Muscle of leg (tissue), 11 donors: ENCODE data around the gene PADI1. TPM values are rescaled to one million over a fixed set of nuclear protein-coding genes. Genes with fewer than 3 reads are reported as not detected.
A peak's percentile ranks its signal among the peaks of the same experiment; 100 is the strongest.

ENCODE experiments used
- DNase-seq: peaks from one replicate; pipeline ENCODE4 v3.0.0; 2013
- H3K27ac ChIP-seq: one replicate; pipeline ENCODE4 v1.5.1; 2013; ENCODE audit warnings: mild to moderate bottlenecking, low read length, control low read depth
- H3K27me3 ChIP-seq: one replicate; pipeline ENCODE4 v1.6.1; 2013; ENCODE audit warnings: low read length; ENCODE audit not compliant: control insufficient read depth, insufficient read depth
- H3K36me3 ChIP-seq: one replicate; pipeline ENCODE4 v1.6.1; 2013; ENCODE audit warnings: low read length; ENCODE audit not compliant: control insufficient read depth, insufficient read depth
- H3K4me1 ChIP-seq: one replicate; pipeline ENCODE4 v1.6.1; 2013; ENCODE audit warnings: low read length; ENCODE audit not compliant: control insufficient read depth, insufficient read depth
- H3K4me3 ChIP-seq: one replicate; pipeline ENCODE4 v1.5.1; 2013; ENCODE audit warnings: low read length, control low read depth
- H3K9me3 ChIP-seq: replicated peaks from 2 replicates; pipeline ENCODE4 v1.6.1; 2013; ENCODE audit warnings: low read depth, low read length; ENCODE audit not compliant: control insufficient read depth
- WGBS: methylation state at CpG from one replicate; pipeline ENCODE4 v1.1.5; 2013; ENCODE audit warnings: missing lambda C conversion rate; ENCODE audit not compliant: insufficient coverage; 5-methylcytosine and 5-hydroxymethylcytosine counted together
- polyA plus RNA-seq, 8 donors: library from polyadenylated mRNA; unstranded; fragments of 120-200 nt; gene quantifications; one replicate each; pipeline versions ENCODE4 v1.2.1 to v1.2.3, GENCODE V29; 2013; ENCODE audit warnings: inconsistent platforms in 1 of 8, low replicate concordance in 1 of 8; ENCODE audit not compliant: insufficient read length in 8 of 8, insufficient read depth in 1 of 8
- total RNA-seq: library from RNA; stranded (reverse); fragments of 120-200 nt; gene quantifications from one replicate; pipeline ENCODE4 v1.2.4, GENCODE V29; 2013

The PADI1 gene
- total and polyA plus RNA-seq, 9 donors, result 0.13 to 0.91 (median 0.29) TPM

- Histone ChIP-seq H3K27ac (no peak overlapping the region), H3K9me3 (no peaks in the 10 kb centered on the region), H3K27me3 (peaks cover 9% of the 10 kb centered on the region), H3K4me1 (no peaks in the 10 kb centered on the region), H3K36me3 (no peaks in the 10 kb centered on the region), H3K4me3 (no peak overlapping the region)
- no CpG with 5 or more reads among the region's 7 CpGs for WGBS
- DNase-seq, result no peak
These were observed 7.2 kb upstream of the PADI1 start for GRCh38 chr1:17197696-17198095.

GRCh38 chr1:17198476-17199258 lies 6.3 kb upstream of the PADI1 start:
- Histone ChIP-seq H3K27me3 (peaks cover 9% of the 10 kb centered on the region), H3K9me3 (no peaks in the 10 kb centered on the region)
- WGBS, result 63% methylated on average over 7 of the region's 9 CpGs

DNA sequence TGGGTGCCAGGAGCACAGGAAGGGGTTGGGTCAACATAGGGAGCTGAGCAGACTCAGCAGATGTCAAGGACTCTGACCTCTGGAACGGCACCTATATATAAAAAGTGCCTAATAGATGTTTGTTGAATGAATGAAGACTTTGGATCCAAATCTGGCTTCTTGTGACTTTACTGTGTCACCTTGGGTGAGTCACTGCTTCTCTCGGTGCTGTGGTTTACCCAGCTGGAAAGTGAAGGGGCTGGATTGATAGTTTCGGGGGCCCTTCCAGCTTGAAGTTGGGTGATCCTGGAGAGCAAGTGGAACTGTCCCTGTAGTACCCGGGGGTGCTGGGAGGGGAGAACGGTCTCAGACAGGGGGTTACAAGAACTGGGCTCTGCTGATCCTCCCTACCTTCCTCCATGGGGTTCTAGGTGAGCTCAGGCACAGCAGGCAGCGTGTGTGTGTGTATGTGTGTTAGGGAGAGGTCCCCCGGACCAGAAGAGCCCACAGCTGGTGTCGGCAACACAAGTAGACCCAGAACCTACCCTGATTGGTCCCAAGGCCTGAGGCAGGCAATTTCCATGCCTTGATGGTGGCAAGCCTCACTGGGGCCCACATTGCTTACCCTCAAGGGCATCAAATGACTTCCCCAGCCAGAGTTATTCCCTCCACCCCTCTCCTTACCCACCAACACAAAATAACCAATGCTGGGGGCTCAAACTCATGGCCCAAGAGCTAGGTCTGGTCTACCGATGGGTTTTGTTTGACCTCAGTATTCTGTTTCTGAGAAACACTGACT lies 5.5 kb upstream of the PADI1 start:
- Histone ChIP-seq H3K9me3 (no peaks in the 10 kb centered on the region), H3K36me3 (no peaks in the 10 kb centered on the region), H3K4me1 (no peaks in the 10 kb centered on the region), H3K4me3 (no peak overlapping the region), H3K27me3 (peaks cover 9% of the 10 kb centered on the region), H3K27ac (no peak overlapping the region)
- WGBS, result 72% methylated on average over 6 of the region's 9 CpGs
- DNase-seq, result no peak

More at GRCh38 chr1:17198476-17199258, 6.3 kb upstream of the PADI1 start:
- Histone ChIP-seq H3K36me3 (no peaks in the 10 kb centered on the region), H3K4me3 (no peak overlapping the region), H3K4me1 (no peaks in the 10 kb centered on the region), H3K27ac (no peak overlapping the region)
- DNase-seq, result no peak

DNA sequence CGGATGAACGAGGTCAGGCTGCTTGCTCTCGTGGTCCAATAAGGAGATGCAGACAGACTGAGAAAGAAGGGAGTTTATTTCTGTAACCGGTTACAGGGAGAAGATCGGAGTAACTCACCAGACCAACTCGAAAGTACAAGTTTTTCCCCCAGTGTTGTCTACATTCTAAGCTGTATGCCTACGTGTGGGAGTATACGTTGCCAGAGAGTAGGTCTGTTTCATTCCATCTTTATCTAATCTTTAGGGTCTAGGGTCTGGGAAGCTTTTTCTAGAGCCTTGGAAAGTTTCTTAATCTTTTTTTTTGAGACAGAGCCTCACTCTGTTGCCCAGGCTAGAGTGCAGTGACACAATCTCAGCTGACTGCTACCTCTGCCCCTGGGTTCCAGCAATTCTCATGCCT lies 4.7 kb upstream of the PADI1 start:
- 100% methylated on average over 1 of the region's 8 CpGs for WGBS
- Histone ChIP-seq H3K4me1 (no peaks in the 10 kb centered on the region), H3K27ac (no peak overlapping the region), H3K27me3 (peaks cover 12% of the 10 kb centered on the region), H3K4me3 (no peak overlapping the region), H3K36me3 (no peaks in the 10 kb centered on the region), H3K9me3 (no peaks in the 10 kb centered on the region)
- no peak for DNase-seq

DNA sequence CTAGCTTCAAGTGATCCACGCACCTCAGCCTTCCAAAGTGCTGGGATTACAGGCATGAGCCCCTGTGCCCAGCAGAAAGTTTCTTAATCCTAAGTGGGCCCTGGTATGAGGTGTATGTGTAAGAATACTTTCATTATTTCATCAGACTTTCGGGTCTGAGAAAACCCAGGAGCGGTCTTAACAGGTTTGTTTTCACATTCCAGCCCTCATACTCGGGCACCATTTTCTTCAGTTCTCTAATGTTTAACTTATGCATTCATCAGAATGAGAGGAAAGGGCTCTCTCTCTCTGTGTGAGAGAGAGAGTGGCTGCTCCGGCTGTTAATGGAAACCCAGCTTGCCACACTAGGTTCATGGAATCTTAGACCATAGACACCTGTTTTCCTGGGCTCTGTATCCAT lies 4.2 kb upstream of the PADI1 start:
- DNase-seq, result no peak
- Histone ChIP-seq H3K4me3 (no peak overlapping the region), H3K9me3 (no peaks in the 10 kb centered on the region), H3K27me3 (peaks cover 14% of the 10 kb centered on the region), H3K27ac (no peak overlapping the region), H3K36me3 (no peaks in the 10 kb centered on the region), H3K4me1 (no peaks in the 10 kb centered on the region)
- no CpG with 5 or more reads among the region's 5 CpGs for WGBS

- DNase-seq, result no peak
These were observed 3.5 kb upstream of the PADI1 start for GRCh38 chr1:17201201-17202021.

DNA sequence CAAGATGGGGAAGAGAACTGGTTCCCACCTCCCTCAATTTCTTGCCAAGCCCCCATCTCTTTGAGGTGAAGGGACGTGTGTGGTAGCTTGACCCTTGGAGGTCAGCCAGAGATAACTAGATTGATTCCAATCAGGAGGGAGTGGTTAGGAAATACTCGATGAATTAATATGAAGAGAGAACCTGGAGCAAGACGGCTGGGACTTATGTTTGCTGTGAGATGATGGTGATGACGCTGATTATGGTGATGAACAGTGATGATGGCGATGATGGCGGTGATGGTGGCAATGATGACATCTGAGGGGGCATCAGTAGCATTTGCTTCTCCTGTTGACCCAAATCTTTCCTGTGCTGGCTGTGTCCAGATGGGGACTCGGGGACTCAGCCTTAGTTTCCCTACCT lies 724 bp downstream of the PADI1 start:
- Histone ChIP-seq H3K36me3 (no peaks in the 10 kb centered on the region), H3K4me3 (no peak overlapping the region), H3K4me1 (peaks cover 2% of the 10 kb centered on the region), H3K9me3 (no peaks in the 10 kb centered on the region), H3K27me3 (peaks cover 8% of the 10 kb centered on the region), H3K27ac (no peak overlapping the region)
- DNase-seq, result no peak
- 92% methylated on average over 6 of the region's 7 CpGs for WGBS

More at GRCh38 chr1:17201201-17202021, 3.5 kb upstream of the PADI1 start:
- Histone ChIP-seq H3K4me3 (no peak overlapping the region), H3K27ac (no peak overlapping the region), H3K36me3 (no peaks in the 10 kb centered on the region), H3K27me3 (peaks cover 14% of the 10 kb centered on the region), H3K4me1 (no peaks in the 10 kb centered on the region), H3K9me3 (no peaks in the 10 kb centered on the region)
- WGBS, result 60% methylated on average over 2 of the region's 9 CpGs

DNA sequence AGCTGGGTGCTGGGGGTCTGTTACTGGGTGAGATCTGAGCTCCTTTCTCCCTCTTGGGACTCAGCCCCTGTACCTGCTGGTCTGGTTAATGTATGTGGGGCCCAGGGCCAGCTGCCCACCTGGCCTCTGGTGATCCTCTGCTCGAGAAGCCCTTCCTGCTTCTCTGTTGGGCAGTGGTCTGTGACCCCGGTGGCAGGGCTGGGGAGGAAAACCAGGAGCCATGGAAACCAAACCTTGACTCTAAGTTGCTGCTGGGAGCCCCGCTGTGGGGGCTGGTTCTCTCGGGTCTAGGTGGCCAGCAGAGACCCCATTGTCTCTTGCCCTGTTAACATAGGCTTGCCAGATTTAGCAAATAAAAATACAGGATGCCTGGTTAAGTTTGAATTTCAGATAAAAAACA lies 1.3 kb downstream of the PADI1 start:
- no peaks in the 10 kb centered on the region for H3K36me3 ChIP-seq
- H3K4me1 ChIP-seq, result peaks cover 2% of the 10 kb centered on the region
- H3K4me3 ChIP-seq, result no peak overlapping the region
- no peak overlapping the region for H3K27ac ChIP-seq
- peaks cover 8% of the 10 kb centered on the region for H3K27me3 ChIP-seq
- DNase-seq, result no peak
- WGBS, result 42% methylated on average over 3 of the region's 4 CpGs
- no peaks in the 10 kb centered on the region for H3K9me3 ChIP-seq

GRCh38 chr1:17207046-17207445 lies 2.1 kb downstream of the PADI1 start:
- Histone ChIP-seq H3K4me3 (no peak overlapping the region), H3K27ac (no peak overlapping the region), H3K36me3 (no peaks in the 10 kb centered on the region), H3K27me3 (peaks cover 5% of the 10 kb centered on the region), H3K4me1 (peaks cover 3% of the 10 kb centered on the region), H3K9me3 (no peaks in the 10 kb centered on the region)
- 27% methylated on average over 3 of the region's 4 CpGs for WGBS
- DNase-seq, result peak; percentile 78

DNA sequence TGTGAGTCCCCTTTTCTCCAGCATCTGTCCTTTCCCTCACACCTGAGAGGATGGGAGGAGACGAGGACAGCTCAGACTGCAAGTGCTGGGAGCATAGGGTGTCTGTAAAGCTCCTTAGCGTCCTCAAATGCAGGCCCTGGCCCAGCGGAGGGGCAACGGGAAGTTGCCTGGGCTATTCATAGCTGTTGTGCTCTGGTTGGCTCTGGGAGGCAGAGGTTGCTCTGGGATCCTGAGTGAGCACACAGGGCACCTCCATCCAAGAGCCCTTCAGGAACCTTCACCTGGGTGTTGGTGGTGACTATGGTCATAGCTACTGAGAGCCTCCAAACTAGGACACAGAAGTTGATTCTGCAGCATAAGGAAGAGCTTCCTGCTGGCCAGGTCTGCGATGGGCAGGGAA lies 2.6 kb downstream of the PADI1 start:
- Histone ChIP-seq H3K36me3 (no peaks in the 10 kb centered on the region), H3K27me3 (peaks cover 5% of the 10 kb centered on the region), H3K9me3 (no peaks in the 10 kb centered on the region), H3K27ac (no peak overlapping the region), H3K4me3 (no peak overlapping the region), H3K4me1 (peaks cover 8% of the 10 kb centered on the region)
- WGBS, result 80% methylated on average over 2 of the region's 5 CpGs
- peak; percentile 20 for DNase-seq
